Adipocyte (in vitro differentiated cells): Measurements from ENCODE around the gene ERICH3.

Experiments used
- DNase-seq: peaks from one replicate; pipeline ENCODE4 v3.0.0-alpha.2; 2015; ENCODE audit warnings: low read depth
- H3K27me3 ChIP-seq: replicated peaks from 2 replicates; pipeline ENCODE4 v1.7.0; 2013; ENCODE audit warnings: mild to moderate bottlenecking, low read length, moderate library complexity; ENCODE audit not compliant: control insufficient read depth, insufficient read depth
- H3K36me3 ChIP-seq: 2 replicates; pipeline ENCODE4 v1.7.0; 2013; ENCODE audit warnings: low read length, mild to moderate bottlenecking, moderate library complexity; ENCODE audit not compliant: control insufficient read depth, insufficient read depth, severe bottlenecking
- H3K4me1 ChIP-seq: 2 replicates; pipeline ENCODE4 v1.7.0; 2013; ENCODE audit warnings: mild to moderate bottlenecking, low read length, moderate library complexity; ENCODE audit not compliant: control insufficient read depth, insufficient read depth
- H3K4me3 ChIP-seq: 2 replicates; pipeline ENCODE4 v1.7.0; 2013; ENCODE audit warnings: mild to moderate bottlenecking, low read length, moderate library complexity
- H3K9ac ChIP-seq: 2 replicates; pipeline ENCODE4 v1.7.0; 2013; ENCODE audit warnings: mild to moderate bottlenecking, low read length, moderate library complexity
- H3K9me3 ChIP-seq: 2 replicates; pipeline ENCODE4 v1.7.0; 2013; ENCODE audit warnings: mild to moderate bottlenecking, low read length, moderate library complexity; ENCODE audit not compliant: control insufficient read depth

The ERICH3 gene

GRCh38 chr1:74620242-74620641, 53.4 kb downstream of the ERICH3 start:
- no peaks in the 10 kb centered on the region for H3K9me3 ChIP-seq
- no peak overlapping the region for H3K9ac ChIP-seq
- no peaks in the 10 kb centered on the region for H3K4me1 ChIP-seq
- H3K4me3 ChIP-seq = no peak overlapping the region
- no peaks in the 10 kb centered on the region for H3K27me3 ChIP-seq
- no peak for DNase-seq
- no peaks in the 10 kb centered on the region for H3K36me3 ChIP-seq

- no peak overlapping the region for H3K4me3 ChIP-seq
- DNase-seq = peak; percentile 5
- no peak overlapping the region for H3K9ac ChIP-seq
- H3K27me3 ChIP-seq = no peaks in the 10 kb centered on the region
- H3K9me3 ChIP-seq = no peaks in the 10 kb centered on the region
- no peaks in the 10 kb centered on the region for H3K36me3 ChIP-seq
- no peaks in the 10 kb centered on the region for H3K4me1 ChIP-seq
Observed at GRCh38 chr1:74618974-74619373, 54.6 kb downstream of the ERICH3 start.

GRCh38 chr1:74613894-74614293, 59.7 kb downstream of the ERICH3 start:
- no peaks in the 10 kb centered on the region for H3K9me3 ChIP-seq
- DNase-seq = no peak
- H3K4me3 ChIP-seq = no peak overlapping the region
- H3K9ac ChIP-seq = no peak overlapping the region
- no peaks in the 10 kb centered on the region for H3K4me1 ChIP-seq
- no peaks in the 10 kb centered on the region for H3K27me3 ChIP-seq
- H3K36me3 ChIP-seq = no peaks in the 10 kb centered on the region

GRCh38 chr1:74611887-74612286, 61.7 kb downstream of the ERICH3 start:
- Histone ChIP-seq H3K36me3 (no peaks in the 10 kb centered on the region), H3K4me3 (no peak overlapping the region), H3K27me3 (no peaks in the 10 kb centered on the region), H3K4me1 (no peaks in the 10 kb centered on the region), H3K9me3 (no peaks in the 10 kb centered on the region), H3K9ac (no peak overlapping the region)
- DNase-seq = peak; percentile 5

GRCh38 chr1:74610961-74611360, 62.6 kb downstream of the ERICH3 start:
- H3K9ac ChIP-seq = no peak overlapping the region
- no peak overlapping the region for H3K4me3 ChIP-seq
- no peaks in the 10 kb centered on the region for H3K36me3 ChIP-seq
- H3K27me3 ChIP-seq = no peaks in the 10 kb centered on the region
- no peaks in the 10 kb centered on the region for H3K4me1 ChIP-seq
- DNase-seq = no peak
- no peaks in the 10 kb centered on the region for H3K9me3 ChIP-seq

- Histone ChIP-seq H3K4me3 (no peak overlapping the region), H3K27me3 (no peaks in the 10 kb centered on the region), H3K9me3 (peaks cover 1% of the 10 kb centered on the region), H3K4me1 (no peaks in the 10 kb centered on the region), H3K36me3 (no peaks in the 10 kb centered on the region), H3K9ac (no peak overlapping the region)
- no peak for DNase-seq
Observed at GRCh38 chr1:74609810-74610371, 63.7 kb downstream of the ERICH3 start.

- Histone ChIP-seq H3K27me3 (no peaks in the 10 kb centered on the region), H3K4me3 (no peak overlapping the region), H3K4me1 (no peaks in the 10 kb centered on the region), H3K9me3 (no peaks in the 10 kb centered on the region), H3K36me3 (no peaks in the 10 kb centered on the region), H3K9ac (no peak overlapping the region)
- DNase-seq = no peak
Observed at GRCh38 chr1:74596717-74597116, 76.9 kb downstream of the ERICH3 start.

GRCh38 chr1:74593887-74594866, 79.4 kb downstream of the ERICH3 start:
- DNase-seq = no peak
- Histone ChIP-seq H3K4me1 (no peaks in the 10 kb centered on the region), H3K36me3 (no peaks in the 10 kb centered on the region), H3K27me3 (no peaks in the 10 kb centered on the region), H3K4me3 (no peak overlapping the region), H3K9me3 (no peaks in the 10 kb centered on the region), H3K9ac (no peak overlapping the region)

GRCh38 chr1:74592580-74593355, 80.8 kb downstream of the ERICH3 start:
- H3K27me3 ChIP-seq = no peaks in the 10 kb centered on the region
- H3K4me3 ChIP-seq = no peak overlapping the region
- H3K9ac ChIP-seq = no peak overlapping the region
- DNase-seq = no peak
- no peaks in the 10 kb centered on the region for H3K9me3 ChIP-seq
- H3K36me3 ChIP-seq = no peaks in the 10 kb centered on the region
- H3K4me1 ChIP-seq = no peaks in the 10 kb centered on the region

GRCh38 chr1:74591949-74592348, 81.6 kb downstream of the ERICH3 start:
- Histone ChIP-seq H3K36me3 (no peaks in the 10 kb centered on the region), H3K27me3 (no peaks in the 10 kb centered on the region), H3K4me3 (no peak overlapping the region), H3K9ac (no peak overlapping the region), H3K4me1 (no peaks in the 10 kb centered on the region), H3K9me3 (no peaks in the 10 kb centered on the region)
- DNase-seq = no peak

- Histone ChIP-seq H3K9ac (no peak overlapping the region), H3K36me3 (no peaks in the 10 kb centered on the region), H3K4me1 (no peaks in the 10 kb centered on the region), H3K4me3 (no peak overlapping the region), H3K9me3 (no peaks in the 10 kb centered on the region), H3K27me3 (no peaks in the 10 kb centered on the region)
- DNase-seq = no peak
Observed at GRCh38 chr1:74590288-74590687, 83.3 kb downstream of the ERICH3 start.
